Neuronal stem cell (in vitro differentiated cells): Measurements from ENCODE around the gene HACD2.

Experiments
- DNase-seq: peaks from one replicate; pipeline ENCODE4 v3.0.0-alpha.2; 2013; ENCODE audit warnings: low spot score
- H2AFZ ChIP-seq: one replicate; pipeline ENCODE4 v1.6.1; 2013; ENCODE audit warnings: mild to moderate bottlenecking, low read length, inconsistent platforms
- H2AK5ac ChIP-seq: 2 replicates; pipeline ENCODE4 v1.6.1; 2013; ENCODE audit warnings: low read depth, mild to moderate bottlenecking, inconsistent platforms, low read length, moderate library complexity, mixed read lengths
- H2BK120ac ChIP-seq: 2 replicates; pipeline ENCODE4 v1.6.1; 2013; ENCODE audit warnings: low read depth, mild to moderate bottlenecking, inconsistent platforms, low read length, moderate library complexity, mixed read lengths
- H2BK12ac ChIP-seq: one replicate; pipeline ENCODE4 v1.6.1; 2013; ENCODE audit warnings: low read length, inconsistent platforms
- H2BK15ac ChIP-seq: 2 replicates; pipeline ENCODE4 v1.6.1; 2013; ENCODE audit warnings: mild to moderate bottlenecking, low read length, inconsistent platforms, mixed read lengths
- H2BK5ac ChIP-seq: one replicate; pipeline ENCODE4 v1.6.1; 2013; ENCODE audit warnings: inconsistent platforms, mild to moderate bottlenecking, low read length, moderate library complexity
- H3K14ac ChIP-seq: one replicate; pipeline ENCODE4 v1.6.1; 2013; ENCODE audit warnings: low read length, inconsistent platforms
- H3K18ac ChIP-seq: 2 replicates; pipeline ENCODE4 v1.6.1; 2013; ENCODE audit warnings: low read length, inconsistent platforms
- H3K23ac ChIP-seq: 2 replicates; pipeline ENCODE4 v1.6.1; 2013; ENCODE audit warnings: low read depth, mild to moderate bottlenecking, mixed read lengths, low read length, inconsistent platforms; ENCODE audit not compliant: poor library complexity
- H3K27ac ChIP-seq: replicated peaks from 3 replicates; pipeline ENCODE4 v1.5.1; 2013; ENCODE audit warnings: low read length, inconsistent platforms
- H3K27me3 ChIP-seq, 3 experiments: 2 replicates each; pipeline ENCODE4 v1.6.1; 2013; ENCODE audit warnings: low read length in 3 of 3, mild to moderate bottlenecking in 2 of 3, inconsistent platforms in 1 of 3, low read depth in 1 of 3, mixed read lengths in 1 of 3, moderate library complexity in 1 of 3; ENCODE audit not compliant: control insufficient read depth in 3 of 3, insufficient read depth in 3 of 3
- H3K36me3 ChIP-seq, 2 donors: replicated peaks in 1 of 2; 2 replicates each; pipeline ENCODE4 v1.6.1; 2013; ENCODE audit warnings: low read length in 2 of 2; ENCODE audit not compliant: control insufficient read depth in 2 of 2, insufficient read depth in 2 of 2
- H3K4ac ChIP-seq: 2 replicates; pipeline ENCODE4 v1.6.1; 2013; ENCODE audit warnings: inconsistent platforms, mild to moderate bottlenecking, low read length, moderate library complexity
- H3K4me1 ChIP-seq, 2 donors: 1 replicate in 1 of 2; 2 replicates in 1 of 2; pipeline ENCODE4 v1.6.1; 2013; ENCODE audit warnings: low read length in 2 of 2, low read depth in 1 of 2; ENCODE audit not compliant: control insufficient read depth in 2 of 2, insufficient read depth in 1 of 2
- H3K4me2 ChIP-seq: one replicate; pipeline ENCODE4 v1.6.1; 2013; ENCODE audit warnings: mild to moderate bottlenecking, low read length, inconsistent platforms; ENCODE audit not compliant: insufficient read depth, poor library complexity, severe bottlenecking
- H3K4me3 ChIP-seq, 2 donors: 2 replicates each; pipeline ENCODE4 v1.5.1; 2013; ENCODE audit warnings: low read length in 2 of 2, mild to moderate bottlenecking in 2 of 2, inconsistent platforms in 1 of 2, moderate library complexity in 1 of 2
- H3K79me1 ChIP-seq: one replicate; pipeline ENCODE4 v1.6.1; 2013; ENCODE audit warnings: low read depth, mild to moderate bottlenecking, inconsistent platforms, low read length, moderate library complexity
- H3K9ac ChIP-seq: one replicate; pipeline ENCODE4 v1.6.1; 2013; ENCODE audit warnings: mild to moderate bottlenecking, low read depth, low read length, inconsistent platforms; ENCODE audit not compliant: poor library complexity
- H3K9me3 ChIP-seq, 2 donors: replicated peaks in 1 of 2; 2 replicates each; pipeline versions ENCODE3 to v1.6.1; 2013; ENCODE audit warnings: low read length in 2 of 2, mild to moderate bottlenecking in 2 of 2, inconsistent platforms in 1 of 2, low read depth in 1 of 2, mixed read lengths in 1 of 2, moderate library complexity in 1 of 2; ENCODE audit not compliant: control insufficient read depth in 2 of 2, insufficient read depth in 1 of 2
- H4K8ac ChIP-seq: one replicate; pipeline ENCODE4 v1.6.1; 2013; ENCODE audit warnings: low read depth, mild to moderate bottlenecking, inconsistent platforms, low read length, moderate library complexity
- H4K91ac ChIP-seq: one replicate; pipeline ENCODE4 v1.6.1; 2013; ENCODE audit warnings: low read length, low read depth, mild to moderate bottlenecking, inconsistent platforms; ENCODE audit not compliant: poor library complexity
- WGBS, 2 donors: extraction: QIAGEN DNeasy Blood & Tissue Kit; methylation state at CpG; one replicate each; pipeline ENCODE4 v1.1.7; 2013; ENCODE audit warnings: missing lambda C conversion rate in 2 of 2, mixed read lengths in 1 of 2; ENCODE audit not compliant: insufficient read length in 2 of 2, insufficient replicate concordance in 1 of 2; ENCODE audit errors: extremely low coverage in 2 of 2; 5-methylcytosine and 5-hydroxymethylcytosine counted together

Gene HACD2

GRCh38 chr3:123523023-123523412 lies 61.8 kb downstream of the HACD2 start:
- no peak overlapping the region for H3K4me3 ChIP-seq

DNA sequence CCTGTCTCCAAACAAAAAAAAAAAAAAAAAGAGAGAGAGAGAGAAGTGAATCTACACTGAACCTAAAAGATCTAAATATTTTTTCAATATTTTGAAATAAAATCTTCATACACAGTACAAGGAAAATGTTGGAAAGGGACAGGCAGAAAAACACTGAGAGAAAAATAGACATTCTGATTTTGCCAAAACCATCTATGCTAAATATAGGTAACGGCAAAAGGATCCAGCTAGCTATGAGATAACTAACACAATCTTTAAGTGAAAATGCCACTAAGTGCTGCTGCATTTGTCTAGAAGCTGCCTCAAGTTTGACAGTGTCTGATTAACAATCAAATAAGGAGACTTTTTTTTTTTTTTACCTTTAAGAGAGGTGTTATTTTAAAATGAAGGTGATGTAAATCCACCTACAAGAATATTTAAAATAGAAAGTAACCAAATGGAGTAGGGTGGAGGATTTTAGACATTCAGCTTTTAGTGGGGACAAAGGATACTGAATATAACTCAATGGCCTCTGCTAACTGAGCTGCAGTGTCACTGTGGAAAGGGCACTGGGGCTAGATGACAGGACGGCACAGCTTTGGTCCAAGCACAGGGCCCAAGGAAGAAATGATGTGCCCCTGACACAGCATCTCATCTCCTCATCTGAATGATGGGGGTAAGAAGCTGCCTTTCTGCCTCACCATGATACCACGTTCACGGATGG lies 62.4 kb downstream of the HACD2 start:
- WGBS, 2 donors: no CpG with 5 or more reads among the region's 4 CpGs

More at GRCh38 chr3:123523023-123523412, 61.8 kb downstream of the HACD2 start:
- H3K4me2 ChIP-seq: no peak overlapping the region
- H3K79me1 ChIP-seq: no peaks in the 10 kb centered on the region
- H2BK12ac ChIP-seq: no peak overlapping the region
- no peak overlapping the region for H2BK15ac ChIP-seq
- H2BK5ac ChIP-seq: no peak overlapping the region
- no peak overlapping the region for H3K23ac ChIP-seq
- H3K4ac ChIP-seq: no peak overlapping the region
- H3K18ac ChIP-seq: peak overlapping the region; percentile 76
- no peak overlapping the region for H2AK5ac ChIP-seq
- no peaks in the 10 kb centered on the region for H3K27me3 ChIP-seq
- no peaks in the 10 kb centered on the region for H3K9me3 ChIP-seq
- H3K36me3 ChIP-seq: peaks cover 6 to 58% of the 10 kb centered on the region in 2 donors
- no peak overlapping the region for H2AFZ ChIP-seq
- no peak overlapping the region for H3K14ac ChIP-seq
- no peak overlapping the region for H4K91ac ChIP-seq
- no CpG with 5 or more reads among the region's 11 CpGs for whole genome bisulfite sequencing, 2 donors
- no peak overlapping the region for H3K27ac ChIP-seq
- DNase-seq: no peak
- no peak overlapping the region for H2BK120ac ChIP-seq
- peaks cover 0 to 13% of the 10 kb centered on the region in 2 donors for H3K4me1 ChIP-seq
- H3K9ac ChIP-seq: peak overlapping the region; percentile 63
- no peak overlapping the region for H4K8ac ChIP-seq

DNA sequence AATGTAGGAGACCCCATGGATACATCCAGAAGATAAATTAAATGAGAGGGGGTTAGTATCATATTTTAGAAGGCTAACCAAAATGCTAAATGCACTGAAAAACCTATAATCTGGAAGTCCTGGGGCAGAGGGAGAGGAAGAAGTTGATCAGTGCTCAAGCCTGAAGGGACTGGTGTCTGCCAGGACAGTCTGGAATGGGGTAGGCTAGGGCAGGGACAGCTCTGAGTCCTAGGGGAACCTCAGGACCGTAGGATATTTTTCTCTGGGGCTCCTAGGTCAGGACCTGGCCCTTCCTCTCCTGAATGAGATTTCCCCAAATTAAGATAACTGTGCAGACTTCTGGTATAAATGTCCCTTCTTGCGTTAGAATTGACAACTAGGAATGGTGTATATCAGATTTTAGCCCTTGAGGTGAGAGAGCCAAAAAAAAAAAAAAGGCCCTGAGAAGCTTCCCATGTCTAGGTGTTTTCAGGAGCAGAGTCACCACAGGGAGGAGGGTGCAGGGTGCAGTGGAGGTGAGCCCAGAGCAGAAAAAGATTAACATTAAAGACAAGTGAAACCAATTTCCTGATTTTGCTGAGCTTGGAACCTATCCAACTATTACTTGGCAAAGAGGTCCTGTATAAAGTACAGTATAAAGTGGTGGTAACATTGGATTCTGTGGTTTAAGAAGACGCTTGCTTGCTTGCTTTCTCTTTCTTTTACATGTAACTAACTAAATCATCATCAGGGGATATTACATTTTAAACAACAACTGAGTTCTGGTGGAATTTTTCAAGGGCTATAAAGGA lies 63.5 kb downstream of the HACD2 start:
- Histone ChIP-seq H2BK5ac (no peak overlapping the region), H3K9me3 (no peaks in the 10 kb centered on the region), H3K79me1 (no peaks in the 10 kb centered on the region), H3K18ac (no peak overlapping the region), H2AFZ (no peak overlapping the region), H3K9ac (no peak overlapping the region), H2BK120ac (no peak overlapping the region), H4K91ac (no peak overlapping the region), H2AK5ac (no peak overlapping the region), H4K8ac (no peak overlapping the region), H3K36me3 (peaks cover 4 to 47% of the 10 kb centered on the region in 2 donors), H3K23ac (no peak overlapping the region), H3K4me3 (no peak overlapping the region), H3K27me3 (no peaks in the 10 kb centered on the region), H2BK15ac (no peak overlapping the region), H2BK12ac (no peak overlapping the region), H3K4ac (no peak overlapping the region), H3K4me1 (peaks cover 0 to 13% of the 10 kb centered on the region in 2 donors), H3K14ac (no peak overlapping the region), H3K27ac (no peak overlapping the region), H3K4me2 (no peak overlapping the region)
- no CpG with 5 or more reads among the region's 3 CpGs for WGBS, 2 donors
- no peak for DNase-seq

More for the DNA sequence above, 62.4 kb downstream of the HACD2 start:
- no peak overlapping the region for H3K23ac ChIP-seq
- no peak overlapping the region for H2AFZ ChIP-seq
- H3K4me2 ChIP-seq: no peak overlapping the region
- H3K79me1 ChIP-seq: no peaks in the 10 kb centered on the region
- no peak overlapping the region for H4K91ac ChIP-seq
- no peak overlapping the region for H3K4me3 ChIP-seq
- H2BK120ac ChIP-seq: no peak overlapping the region
- peak overlapping the region; percentile 76 for H3K18ac ChIP-seq
- no peak overlapping the region for H2BK15ac ChIP-seq
- H3K36me3 ChIP-seq: peaks cover 4 to 52% of the 10 kb centered on the region in 2 donors
- no peak overlapping the region for H2BK12ac ChIP-seq
- no peak for DNase-seq
- H3K9ac ChIP-seq: peak overlapping the region; percentile 63
- H3K4ac ChIP-seq: no peak overlapping the region
- H3K27me3 ChIP-seq: no peaks in the 10 kb centered on the region
- H2BK5ac ChIP-seq: no peak overlapping the region
- no peak overlapping the region for H2AK5ac ChIP-seq
- H4K8ac ChIP-seq: no peak overlapping the region
- H3K14ac ChIP-seq: no peak overlapping the region
- no peak overlapping the region for H3K27ac ChIP-seq
- H3K9me3 ChIP-seq: no peaks in the 10 kb centered on the region
- peaks cover 0 to 13% of the 10 kb centered on the region in 2 donors for H3K4me1 ChIP-seq

GRCh38 chr3:123520656-123521055 lies 64.2 kb downstream of the HACD2 start:
- no peak overlapping the region for H3K14ac ChIP-seq
- H3K36me3 ChIP-seq: peaks cover 4 to 40% of the 10 kb centered on the region in 2 donors
- H4K8ac ChIP-seq: no peak overlapping the region
- no peaks in the 10 kb centered on the region for H3K27me3 ChIP-seq
- no peak overlapping the region for H3K9ac ChIP-seq
- DNase-seq: no peak
- H3K4me1 ChIP-seq: peaks cover 0 to 8% of the 10 kb centered on the region in 2 donors
- no peaks in the 10 kb centered on the region for H3K79me1 ChIP-seq
- H2BK12ac ChIP-seq: no peak overlapping the region
- WGBS, 2 donors: no CpG with 5 or more reads among the region's 2 CpGs
- no peaks in the 10 kb centered on the region for H3K9me3 ChIP-seq
- no peak overlapping the region for H3K4me3 ChIP-seq
- no peak overlapping the region for H2BK15ac ChIP-seq
- H3K4ac ChIP-seq: no peak overlapping the region
- no peak overlapping the region for H2BK120ac ChIP-seq
- H3K27ac ChIP-seq: no peak overlapping the region
- no peak overlapping the region for H3K4me2 ChIP-seq
- no peak overlapping the region for H2BK5ac ChIP-seq
- no peak overlapping the region for H4K91ac ChIP-seq
- H3K23ac ChIP-seq: no peak overlapping the region
- no peak overlapping the region for H3K18ac ChIP-seq
- H2AK5ac ChIP-seq: no peak overlapping the region
- no peak overlapping the region for H2AFZ ChIP-seq
